Caki2 (cell line): ENCODE measurements around the gene UBE2L5. TPM values are rescaled to one million over a fixed set of nuclear protein-coding genes. Genes with fewer than 3 reads are reported as not detected.
"Not testable (repeated sequence)": the region's sequence is repeated elsewhere in the genome, so short reads cannot be mapped to it uniquely, and the experiment has no call there.

Source experiments
- DNase-seq: peaks from one replicate; pipeline ENCODE4 v3.0.0-alpha.2; 2015; ENCODE audit warnings: low read depth
- in situ Hi-C: cut with HindIII; loops from 2 replicates; pipeline ENCODE4 v1.10.0; 2016; ENCODE audit warnings: low sequenced_read_pairs, low pct_unique_long_range_greater_than_20kb, mixed read lengths
- total RNA-seq: library from RNA; depleted of rRNA; stranded (reverse); fragments of >200 nt; shearing (Covaris generic); gene quantifications from 2 replicates; pipeline ENCODE4 v1.2.3, GENCODE V29; 2014; ENCODE audit warnings: low replicate concordance; rRNA removed

UBE2L5 gene
- total RNA-seq, 1 experiment from 2014 or later: not detected

GRCh38 chr13:30461279-30462066 lies 39.2 kb downstream of the UBE2L5 start:
- DNase-seq: peak; percentile 19
- in situ Hi-C loops: not testable (repeated sequence)

GRCh38 chr13:30463787-30464495 lies 41.6 kb downstream of the UBE2L5 start:
- peak; percentile 60 for DNase-seq
- in situ Hi-C loops: no loop called here

DNA sequence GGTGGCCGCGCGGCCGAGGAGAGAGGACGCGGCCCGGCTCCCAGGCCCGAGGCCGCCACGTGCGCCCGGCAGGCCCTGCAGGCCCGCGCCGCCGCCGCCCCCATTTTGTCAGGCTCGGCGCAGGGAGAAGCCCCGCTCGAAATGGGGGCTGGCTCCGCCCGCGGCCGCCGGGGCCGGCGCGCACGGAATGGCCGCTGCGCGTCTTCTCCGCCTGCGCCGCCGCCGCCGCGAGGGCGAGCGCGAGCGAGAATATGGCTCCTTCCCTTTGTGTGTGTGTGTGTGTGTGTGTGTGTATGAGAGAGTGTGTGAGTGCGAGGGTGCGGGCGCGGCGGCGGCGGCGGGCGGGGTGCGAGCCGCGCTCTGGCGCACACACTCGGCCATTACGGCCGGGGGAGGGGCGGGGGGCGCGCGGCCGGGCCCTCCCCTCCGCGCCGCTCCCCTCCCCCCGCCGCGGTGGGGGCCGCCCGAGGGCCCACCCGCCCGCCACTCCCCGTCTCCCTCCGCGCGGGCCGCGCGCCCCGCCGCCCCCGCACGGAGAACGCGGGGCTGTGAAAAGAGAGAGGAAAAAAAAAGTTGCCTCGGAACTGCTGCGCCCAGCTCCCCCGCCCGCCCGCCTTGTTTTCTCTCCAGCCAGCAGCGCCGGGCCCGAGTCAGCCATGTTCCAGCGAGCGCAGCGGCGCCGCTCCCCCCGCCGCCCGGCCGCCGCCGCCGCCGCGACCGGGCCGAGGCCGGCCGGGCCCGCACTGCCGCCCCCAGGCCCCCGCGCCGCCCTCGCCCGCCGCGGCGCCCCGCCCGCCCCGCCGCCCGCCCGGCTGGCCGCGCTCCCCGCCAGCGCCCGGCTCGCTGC lies 42.4 kb downstream of the UBE2L5 start:
- DNase-seq: peak; percentile 84
- in situ Hi-C loops: no loop called here

DNA sequence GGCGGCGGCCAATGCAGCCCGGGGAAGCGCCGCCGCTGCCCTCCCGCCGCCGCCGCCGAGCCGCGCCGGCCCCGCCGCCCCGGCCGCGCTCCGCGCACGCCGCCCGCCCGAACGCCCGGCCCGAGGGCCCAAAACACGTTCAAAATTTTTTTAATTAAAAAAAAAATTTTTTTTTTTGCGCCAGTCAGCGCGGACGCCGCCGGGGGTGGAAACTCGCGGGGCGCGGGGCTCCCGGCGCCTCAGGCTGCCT lies 43.0 kb downstream of the UBE2L5 start:
- no peak for DNase-seq
- in situ Hi-C loops: no loop called here

- in situ Hi-C loops: no loop called here
- peak; percentile 97 for DNase-seq
These were observed 43.5 kb downstream of the UBE2L5 start, which contains the start of gene HMGB1 for GRCh38 chr13:30465593-30466357. HMGB1 (minus strand) TSS chr13:30465936; CDS start chr13:30463680, 2,256 bp downstream.

GRCh38 chr13:30466358-30466714 lies 44.0 kb downstream of the UBE2L5 start:
- no peak for DNase-seq
- in situ Hi-C loops: no loop called here

DNA sequence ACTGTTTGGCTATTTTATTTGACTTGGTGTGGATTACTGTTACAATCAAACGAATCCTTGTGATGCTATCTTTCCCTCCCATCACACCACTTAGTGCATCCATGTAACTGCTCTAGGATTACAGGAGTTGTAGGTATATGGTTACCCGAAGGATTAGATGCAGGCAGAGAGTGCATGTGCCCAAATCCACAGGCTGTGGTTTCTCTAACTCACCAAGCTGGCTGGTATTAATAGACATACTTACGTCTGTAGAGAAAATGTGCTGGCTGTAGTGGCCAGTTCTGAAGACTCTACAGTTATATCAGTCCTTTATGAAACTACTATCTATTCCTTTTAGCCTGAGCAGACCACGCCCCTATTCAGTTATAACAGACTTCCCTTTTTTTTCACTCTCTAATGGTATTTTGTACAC lies 44.6 kb downstream of the UBE2L5 start:
- in situ Hi-C loops: no loop called here
- no peak for DNase-seq

DNA sequence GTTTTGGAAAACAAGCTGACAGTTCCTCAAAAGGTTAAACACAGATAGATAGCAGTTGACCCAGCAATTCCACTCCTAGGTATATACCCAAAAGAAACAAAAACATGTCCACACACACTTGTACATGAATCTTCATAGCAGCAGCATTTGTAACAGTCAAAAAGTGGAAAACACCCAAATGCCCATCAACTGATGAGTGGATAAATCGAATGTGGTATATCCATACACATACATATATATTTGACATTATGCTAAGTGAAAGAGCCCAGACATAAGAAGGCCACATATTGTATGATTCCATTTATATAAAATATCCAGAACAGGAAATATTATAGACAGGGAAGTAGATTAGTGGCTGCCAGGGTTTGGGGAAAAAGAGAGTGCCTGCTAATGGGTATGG lies 51.4 kb downstream of the UBE2L5 start:
- in situ Hi-C loops: no loop called here
- no peak for DNase-seq

GRCh38 chr13:30477346-30478195 lies 55.3 kb downstream of the UBE2L5 start:
- in situ Hi-C loops: no loop called here
- no peak for DNase-seq

Other genes with a start within 250 kb of the UBE2L5 start
- 15.1 and 15.8 TPM in 2 replicates for gene KATNAL1, start 114.9 kb upstream of the UBE2L5 start, total RNA-seq
- gene HMGB1, start 43.4 kb downstream of the UBE2L5 start, total RNA-seq: 636 and 694 TPM in 2 replicates
- gene USPL1, start 195.4 kb downstream of the UBE2L5 start, total RNA-seq: 8.1 and 10.0 TPM in 2 replicates